H9 (cell line): ENCODE data around the gene APBA2. TPM values are rescaled to one million over a fixed set of nuclear protein-coding genes. Genes with fewer than 3 reads are reported as not detected.

Experiments used
- DNase-seq: peaks from one replicate; pipeline ENCODE4 v3.0.0-alpha.2; 2017
- H2AFZ ChIP-seq: one replicate; pipeline ENCODE4 v1.6.1; 2013; ENCODE audit warnings: mild to moderate bottlenecking, low read length, control low read depth, moderate library complexity
- H2AK5ac ChIP-seq: 2 replicates; pipeline ENCODE4 v1.6.1; 2013; ENCODE audit warnings: low read length, control low read depth, mixed read lengths; ENCODE audit not compliant: insufficient read length
- H2BK120ac ChIP-seq: one replicate; pipeline ENCODE4 v1.6.1; 2013; ENCODE audit warnings: low read depth, mild to moderate bottlenecking, low read length, control low read depth, inconsistent platforms; ENCODE audit not compliant: poor library complexity, severe bottlenecking
- H2BK12ac ChIP-seq: 2 replicates; pipeline ENCODE4 v1.6.1; 2013; ENCODE audit warnings: low read length, control low read depth, mixed read lengths, low read depth; ENCODE audit not compliant: insufficient read length
- H2BK15ac ChIP-seq: 2 replicates; pipeline ENCODE4 v1.6.1; 2013; ENCODE audit warnings: low read depth, low read length, control low read depth
- H2BK20ac ChIP-seq: one replicate; pipeline ENCODE4 v1.6.1; 2013; ENCODE audit warnings: low read depth, mild to moderate bottlenecking, low read length, control low read depth, inconsistent platforms; ENCODE audit not compliant: poor library complexity, severe bottlenecking
- H2BK5ac ChIP-seq: 2 replicates; pipeline ENCODE4 v1.6.1; 2013; ENCODE audit warnings: low read length, control low read depth, mixed read lengths; ENCODE audit not compliant: insufficient read length
- H3K14ac ChIP-seq: 2 replicates; pipeline ENCODE4 v1.6.1; 2013; ENCODE audit warnings: low read length, control low read depth; ENCODE audit not compliant: insufficient read depth
- H3K18ac ChIP-seq: 2 replicates; pipeline ENCODE4 v1.6.1; 2013; ENCODE audit warnings: low read depth, mild to moderate bottlenecking, mixed read lengths, low read length, control low read depth; ENCODE audit not compliant: insufficient read length
- H3K23ac ChIP-seq: 2 replicates; pipeline ENCODE4 v1.6.1; 2013; ENCODE audit warnings: low read length, control low read depth, mixed read lengths, low read depth; ENCODE audit not compliant: insufficient read length
- H3K23me2 ChIP-seq: 2 replicates; pipeline ENCODE4 v1.6.1; 2013; ENCODE audit warnings: low read depth, mild to moderate bottlenecking, mixed read lengths, low read length, control low read depth; ENCODE audit not compliant: insufficient read length, poor library complexity, severe bottlenecking
- H3K27ac ChIP-seq: 2 replicates; pipeline ENCODE4 v1.5.1; 2013; ENCODE audit warnings: low read length, control low read depth, mixed read lengths, low read depth; ENCODE audit not compliant: insufficient read length
- H3K27me3 ChIP-seq: 2 replicates; pipeline ENCODE4 v1.6.1; 2013; ENCODE audit warnings: low read length, control low read depth, inconsistent platforms; ENCODE audit not compliant: insufficient read depth
- H3K4ac ChIP-seq: 2 replicates; pipeline ENCODE4 v1.6.1; 2013; ENCODE audit warnings: low read depth, mild to moderate bottlenecking, control low read depth, inconsistent platforms, low read length, moderate library complexity
- H3K4me1 ChIP-seq: 2 replicates; pipeline ENCODE4 v1.6.1; 2013; ENCODE audit warnings: low read length, control low read depth, inconsistent platforms; ENCODE audit not compliant: insufficient read depth
- H3K4me2 ChIP-seq: 2 replicates; pipeline ENCODE4 v1.6.1; 2013; ENCODE audit warnings: low read length, control low read depth, mixed read lengths; ENCODE audit not compliant: insufficient read length, insufficient read depth
- H3K56ac ChIP-seq: 2 replicates; pipeline ENCODE4 v1.6.1; 2013; ENCODE audit warnings: low read depth, mild to moderate bottlenecking, mixed read lengths, low read length, control low read depth; ENCODE audit not compliant: insufficient read length
- H3K79me1 ChIP-seq: 2 replicates; pipeline ENCODE4 v1.6.1; 2013; ENCODE audit warnings: low read depth, mild to moderate bottlenecking, moderate library complexity, low read length, control low read depth, inconsistent platforms; ENCODE audit not compliant: insufficient read depth, poor library complexity, severe bottlenecking
- H3K79me2 ChIP-seq: 2 replicates; pipeline ENCODE4 v1.6.1; 2013; ENCODE audit warnings: low read length, control low read depth, inconsistent platforms; ENCODE audit not compliant: insufficient read depth
- H3K9ac ChIP-seq: 2 replicates; pipeline ENCODE4 v1.6.1; 2013; ENCODE audit warnings: low read length, control low read depth, mixed read lengths; ENCODE audit not compliant: insufficient read length; ENCODE audit errors: extremely low read depth
- H3K9me3 ChIP-seq: one replicate; pipeline ENCODE4 v1.6.1; 2013; ENCODE audit warnings: low read depth, low read length, inconsistent platforms; ENCODE audit not compliant: control insufficient read depth
- H3T11ph ChIP-seq: one replicate; pipeline ENCODE4 v1.6.1; 2013; ENCODE audit warnings: mild to moderate bottlenecking, low read length, control low read depth, inconsistent platforms
- H4K20me1 ChIP-seq: one replicate; pipeline ENCODE4 v1.6.1; 2013; ENCODE audit not compliant: control insufficient read depth, insufficient read length, insufficient read depth
- H4K5ac ChIP-seq: 2 replicates; pipeline ENCODE4 v1.6.1; 2013; ENCODE audit warnings: low read depth, mild to moderate bottlenecking, mixed read lengths, low read length, control low read depth; ENCODE audit not compliant: insufficient read length
- H4K8ac ChIP-seq: replicated peaks from 2 replicates; pipeline ENCODE4 v1.6.1; 2013; ENCODE audit warnings: low read length, control low read depth, mixed read lengths, low read depth; ENCODE audit not compliant: insufficient read length
- H4K91ac ChIP-seq: 2 replicates; pipeline ENCODE4 v1.6.1; 2013; ENCODE audit warnings: low read depth, mild to moderate bottlenecking, moderate library complexity, mixed read lengths, low read length, control low read depth; ENCODE audit not compliant: insufficient read length
- H3K27ac Mint-ChIP-seq, 3 experiments: 2 replicates in 2 of 3; 3 replicates in 1 of 3; pipeline ENCODE4 v1.8.0; 2020 to 2021; ENCODE audit warnings: mixed read lengths in 3 of 3, mild to moderate bottlenecking in 1 of 3, moderate library complexity in 1 of 3
- H3K27me3 Mint-ChIP-seq: 2 replicates; pipeline ENCODE4 v1.8.0; 2021; ENCODE audit warnings: low read depth, mild to moderate bottlenecking, moderate library complexity, mixed read lengths
- H3K36me3 Mint-ChIP-seq, 3 experiments: 2 replicates in 2 of 3; 3 replicates in 1 of 3; pipeline ENCODE4 v1.8.0; 2020 to 2021; ENCODE audit warnings: low read depth in 3 of 3, mixed read lengths in 3 of 3; ENCODE audit not compliant: insufficient read depth in 1 of 3
- H3K4me1 Mint-ChIP-seq, 2 experiments: 2 replicates each; pipeline ENCODE4 v1.8.0; 2020; ENCODE audit warnings: mixed read lengths in 2 of 2
- H3K4me3 Mint-ChIP-seq, 2 experiments: 2 replicates in 1 of 2; 3 replicates in 1 of 2; pipeline ENCODE4 v1.8.0; 2020 to 2021; ENCODE audit warnings: mild to moderate bottlenecking in 2 of 2, mixed read lengths in 2 of 2, moderate library complexity in 1 of 2
- H3K9me3 Mint-ChIP-seq, 2 experiments: 2 replicates in 1 of 2; 3 replicates in 1 of 2; pipeline ENCODE4 v1.8.0; 2020; ENCODE audit warnings: mild to moderate bottlenecking in 2 of 2, mixed read lengths in 2 of 2, moderate library complexity in 1 of 2
- WGBS: extraction: QIAGEN DNeasy Blood & Tissue Kit; methylation state at CpG from one replicate; pipeline ENCODE4 v1.1.7; 2013; ENCODE audit warnings: missing lambda C conversion rate, low lambda C conversion rate, mixed read lengths; ENCODE audit not compliant: insufficient read length; ENCODE audit errors: extremely low coverage; 5-methylcytosine and 5-hydroxymethylcytosine counted together
- total RNA-seq: library from RNA; stranded (reverse); gene quantifications from 2 replicates; pipeline ENCODE4 v1.2.1, GENCODE V29; 2021
- TF ChIP-seq, protein P1 (sequence below): fragments of 200-600 bp; sonication (generic); conservative IDR thresholded peaks from 3 replicates; pipeline ENCODE4 v1.8.0; 2021; ENCODE audit warnings: antibody characterized with exemption, mild to moderate bottlenecking

APBA2 gene
- total RNA-seq, 1 experiment from 2014 or later, result 14.3 TPM

DNA sequence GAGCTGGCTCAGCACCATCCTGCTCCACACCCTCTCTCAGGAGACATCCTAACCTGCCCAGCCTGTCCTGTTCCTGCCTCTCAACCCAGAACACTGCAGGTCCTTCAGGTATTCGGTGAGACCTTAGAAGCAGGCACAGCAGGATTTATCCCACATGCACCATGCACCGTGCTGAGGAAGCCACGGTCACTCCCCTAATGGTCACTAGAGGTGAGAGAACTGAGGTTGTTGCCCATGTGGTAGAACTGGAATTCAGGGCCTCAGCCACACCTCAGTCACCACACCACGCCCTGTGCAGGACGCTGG lies 36.9 kb downstream of the APBA2 start:
- H3K9ac ChIP-seq, result no peak overlapping the region
- TF ChIP-seq, protein P1, sequence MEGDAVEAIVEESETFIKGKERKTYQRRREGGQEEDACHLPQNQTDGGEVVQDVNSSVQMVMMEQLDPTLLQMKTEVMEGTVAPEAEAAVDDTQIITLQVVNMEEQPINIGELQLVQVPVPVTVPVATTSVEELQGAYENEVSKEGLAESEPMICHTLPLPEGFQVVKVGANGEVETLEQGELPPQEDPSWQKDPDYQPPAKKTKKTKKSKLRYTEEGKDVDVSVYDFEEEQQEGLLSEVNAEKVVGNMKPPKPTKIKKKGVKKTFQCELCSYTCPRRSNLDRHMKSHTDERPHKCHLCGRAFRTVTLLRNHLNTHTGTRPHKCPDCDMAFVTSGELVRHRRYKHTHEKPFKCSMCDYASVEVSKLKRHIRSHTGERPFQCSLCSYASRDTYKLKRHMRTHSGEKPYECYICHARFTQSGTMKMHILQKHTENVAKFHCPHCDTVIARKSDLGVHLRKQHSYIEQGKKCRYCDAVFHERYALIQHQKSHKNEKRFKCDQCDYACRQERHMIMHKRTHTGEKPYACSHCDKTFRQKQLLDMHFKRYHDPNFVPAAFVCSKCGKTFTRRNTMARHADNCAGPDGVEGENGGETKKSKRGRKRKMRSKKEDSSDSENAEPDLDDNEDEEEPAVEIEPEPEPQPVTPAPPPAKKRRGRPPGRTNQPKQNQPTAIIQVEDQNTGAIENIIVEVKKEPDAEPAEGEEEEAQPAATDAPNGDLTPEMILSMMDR, result no peak
- WGBS, result no CpG with 5 or more reads among the region's 5 CpGs
- no peak overlapping the region for H2BK12ac ChIP-seq
- no peaks in the 10 kb centered on the region for H3K9me3 ChIP-seq
- H2AFZ ChIP-seq, result no peak overlapping the region
- no peak overlapping the region for H2BK20ac ChIP-seq
- peaks cover 10 to 14% of the 10 kb centered on the region in 2 experiments for H3K4me1 Mint-ChIP-seq
- H2BK15ac ChIP-seq, result no peak overlapping the region
- H3K56ac ChIP-seq, result no peak overlapping the region
- no peak overlapping the region for H3K23ac ChIP-seq
- no peak overlapping the region for H3K27ac ChIP-seq
- H3K23me2 ChIP-seq, result no peaks in the 10 kb centered on the region
- H4K20me1 ChIP-seq, result no peaks in the 10 kb centered on the region
- no peaks in the 10 kb centered on the region for H3K79me1 ChIP-seq
- H3T11ph ChIP-seq, result no peak overlapping the region
- H4K91ac ChIP-seq, result no peak overlapping the region
- no peaks in the 10 kb centered on the region for H3K27me3 Mint-ChIP-seq
- H3K4me3 Mint-ChIP-seq, result no peak overlapping the region
- H3K4ac ChIP-seq, result no peak overlapping the region
- H3K14ac ChIP-seq, result no peak overlapping the region
- H2AK5ac ChIP-seq, result no peak overlapping the region
- DNase-seq, result no peak
- no peak overlapping the region for H4K8ac ChIP-seq
- H4K5ac ChIP-seq, result no peak overlapping the region
- H3K9me3 Mint-ChIP-seq, result no peaks in the 10 kb centered on the region
- no peaks in the 10 kb centered on the region for H3K27me3 ChIP-seq
- no peak overlapping the region for H2BK120ac ChIP-seq
- H3K27ac Mint-ChIP-seq, result peak overlapping the region in 1 of 3 experiments; percentile 90; a peak in 1 of 7 replicates
- no peak overlapping the region for H3K4me2 ChIP-seq
- peaks cover 0 to 8% (median 3%) of the 10 kb centered on the region in 3 experiments; a peak in 3 of 7 replicates for H3K36me3 Mint-ChIP-seq
- H2BK5ac ChIP-seq, result no peak overlapping the region
- H3K79me2 ChIP-seq, result no peaks in the 10 kb centered on the region
- no peak overlapping the region for H3K18ac ChIP-seq
- no peaks in the 10 kb centered on the region for H3K4me1 ChIP-seq
